Choroid plexus epithelial cell (primary cell): ENCODE results near the gene ZFYVE27.

Experiments used
- DNase-seq: peaks from one replicate; pipeline ENCODE4 v3.0.0-alpha.2; 2010; ENCODE audit warnings: low read depth
- H3K4me3 ChIP-seq: 2 replicates; pipeline ENCODE4 v1.5.1; 2011; ENCODE audit warnings: low read depth, mild to moderate bottlenecking, control low read depth, low read length, moderate library complexity
- TF ChIP-seq, protein P1 (sequence below): conservative IDR thresholded peaks from 2 replicates; pipeline ENCODE4 v1.5.1; 2011; ENCODE audit warnings: low read depth, mild to moderate bottlenecking, control low read depth, inconsistent platforms, low read length, moderate library complexity

The ZFYVE27 gene

GRCh38 chr10:97761331-97761865 is 24.5 kb downstream of the ZFYVE27 start:
- TF ChIP-seq, protein P1, sequence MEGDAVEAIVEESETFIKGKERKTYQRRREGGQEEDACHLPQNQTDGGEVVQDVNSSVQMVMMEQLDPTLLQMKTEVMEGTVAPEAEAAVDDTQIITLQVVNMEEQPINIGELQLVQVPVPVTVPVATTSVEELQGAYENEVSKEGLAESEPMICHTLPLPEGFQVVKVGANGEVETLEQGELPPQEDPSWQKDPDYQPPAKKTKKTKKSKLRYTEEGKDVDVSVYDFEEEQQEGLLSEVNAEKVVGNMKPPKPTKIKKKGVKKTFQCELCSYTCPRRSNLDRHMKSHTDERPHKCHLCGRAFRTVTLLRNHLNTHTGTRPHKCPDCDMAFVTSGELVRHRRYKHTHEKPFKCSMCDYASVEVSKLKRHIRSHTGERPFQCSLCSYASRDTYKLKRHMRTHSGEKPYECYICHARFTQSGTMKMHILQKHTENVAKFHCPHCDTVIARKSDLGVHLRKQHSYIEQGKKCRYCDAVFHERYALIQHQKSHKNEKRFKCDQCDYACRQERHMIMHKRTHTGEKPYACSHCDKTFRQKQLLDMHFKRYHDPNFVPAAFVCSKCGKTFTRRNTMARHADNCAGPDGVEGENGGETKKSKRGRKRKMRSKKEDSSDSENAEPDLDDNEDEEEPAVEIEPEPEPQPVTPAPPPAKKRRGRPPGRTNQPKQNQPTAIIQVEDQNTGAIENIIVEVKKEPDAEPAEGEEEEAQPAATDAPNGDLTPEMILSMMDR: no peak
- no peak for DNase-seq
- no peak overlapping the region for H3K4me3 ChIP-seq

GRCh38 chr10:97762056-97762455 is 25.1 kb downstream of the ZFYVE27 start:
- no peak for DNase-seq
- TF ChIP-seq, protein P1: no peak
- H3K4me3 ChIP-seq: no peak overlapping the region

DNA sequence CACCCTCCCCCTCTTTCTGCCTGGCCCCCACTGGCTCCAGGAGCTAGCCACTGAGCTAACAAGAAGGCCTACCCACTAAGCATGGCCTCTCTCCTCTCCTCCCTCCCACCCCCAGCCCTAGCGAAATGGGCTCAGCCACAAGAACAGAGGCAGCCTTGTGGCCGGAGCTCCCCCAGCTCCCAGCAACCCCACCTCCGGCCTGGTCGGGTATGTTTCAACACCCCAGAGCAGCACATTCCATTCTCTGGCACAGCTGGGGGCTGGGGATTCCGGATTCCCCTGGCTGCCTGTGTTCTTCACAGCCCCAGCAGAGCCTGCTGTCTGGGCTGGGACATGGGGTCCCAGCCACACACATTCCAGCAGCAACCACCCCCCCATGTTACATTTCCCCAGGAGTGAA is 25.9 kb downstream of the ZFYVE27 start:
- TF ChIP-seq, protein P1: no peak
- peak; percentile 71 for DNase-seq
- H3K4me3 ChIP-seq: no peak overlapping the region

DNA sequence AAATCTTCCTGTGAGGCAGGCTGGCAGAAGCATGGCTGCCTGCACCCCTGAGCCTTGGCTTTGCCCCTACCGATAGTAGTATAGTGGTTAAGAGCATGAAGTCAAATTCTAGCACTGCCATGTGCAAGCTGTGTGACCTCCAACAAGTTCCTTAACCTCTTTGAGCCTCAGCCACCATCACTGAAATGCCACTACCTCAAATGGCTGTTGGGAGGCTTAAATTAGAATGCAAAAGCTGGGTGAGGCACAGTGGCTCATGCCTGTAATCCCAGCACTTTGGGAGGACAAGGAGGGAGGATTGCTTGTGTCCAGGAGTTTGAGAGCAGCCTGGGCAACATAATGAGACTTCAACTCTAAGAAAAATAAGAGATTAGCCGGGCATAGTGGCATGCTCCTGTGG is 26.5 kb downstream of the ZFYVE27 start:
- no peak for DNase-seq
- TF ChIP-seq, protein P1: no peak
- no peak overlapping the region for H3K4me3 ChIP-seq

DNA sequence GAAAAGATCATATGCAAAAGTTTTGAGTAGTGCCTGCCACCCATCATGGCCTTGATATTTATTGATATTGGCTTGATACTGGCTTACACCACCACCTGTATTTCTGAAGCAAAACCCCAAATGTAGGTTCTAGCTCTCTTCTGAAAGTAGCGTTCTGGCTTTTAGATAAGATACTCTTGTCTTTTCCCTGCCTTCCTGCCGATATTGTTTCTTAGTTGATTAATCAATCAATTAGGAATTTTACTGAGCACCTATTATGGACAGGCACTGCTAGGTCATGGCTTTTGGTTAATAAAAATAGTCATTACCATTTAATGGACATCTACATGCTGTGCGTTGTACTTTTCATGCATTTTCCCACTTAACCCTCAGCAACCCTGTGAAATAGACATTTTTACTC is 27.0 kb downstream of the ZFYVE27 start:
- no peak overlapping the region for H3K4me3 ChIP-seq
- TF ChIP-seq, protein P1: no peak
- DNase-seq: no peak

DNA sequence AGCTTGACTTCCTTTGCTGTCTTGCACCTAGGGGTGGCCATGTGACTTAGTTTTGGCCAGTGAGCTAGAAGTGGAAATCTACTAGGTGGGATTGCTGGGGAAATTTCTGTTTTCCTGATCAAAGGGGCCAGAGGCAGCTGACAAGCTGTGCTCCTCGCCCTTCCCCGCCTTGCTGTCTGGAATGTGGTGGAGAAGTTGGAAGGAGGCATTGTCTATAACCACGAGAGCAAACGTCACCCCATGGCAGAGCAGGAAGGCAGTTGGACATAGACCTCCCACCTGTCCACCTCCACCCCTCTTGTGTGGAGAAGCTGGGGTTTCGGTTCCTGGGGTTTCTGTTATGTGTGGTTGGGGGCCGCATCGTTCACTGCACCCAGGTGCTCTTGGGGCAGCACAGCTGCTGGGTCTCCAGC is 27.6 kb downstream of the ZFYVE27 start:
- TF ChIP-seq, protein P1: no peak
- no peak overlapping the region for H3K4me3 ChIP-seq
- DNase-seq: no peak

DNA sequence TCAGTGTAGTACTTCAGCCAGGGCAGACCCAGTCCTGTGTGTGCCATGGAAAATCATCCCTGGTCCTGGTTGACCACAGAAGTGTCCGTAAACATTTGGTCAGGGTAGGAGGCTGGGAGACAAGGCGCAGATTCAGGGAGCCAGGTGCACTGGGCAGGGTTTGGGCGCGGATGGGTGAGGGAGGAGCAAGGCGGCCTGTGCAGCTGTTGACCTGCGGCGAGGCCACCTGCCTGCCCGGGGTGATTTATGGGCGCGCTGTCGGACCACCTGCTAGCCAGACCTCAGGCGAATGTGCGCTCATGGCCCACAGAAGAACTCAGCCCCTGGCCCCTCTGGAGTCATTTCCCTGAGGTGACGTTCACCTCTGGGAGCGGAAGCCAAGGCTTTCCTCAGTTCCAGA is 28.3 kb downstream of the ZFYVE27 start:
- H3K4me3 ChIP-seq: no peak overlapping the region
- DNase-seq: no peak
- TF ChIP-seq, protein P1: no peak
